HG03378 (cell line): Measurements from ENCODE around the gene ZNF878.
"Not testable (repeated sequence)": the region's sequence is repeated elsewhere in the genome, so short reads cannot be mapped to it uniquely, and the experiment has no call there.

Experiments
- ATAC-seq: cut with Tn5 transposase; IDR thresholded peaks from one replicate; pipeline ENCODE4 v1.9.1; 2021; ENCODE audit warnings: mild to moderate bottlenecking, moderate library complexity; ENCODE audit not compliant: unreplicated experiment

Gene ZNF878

GRCh38 chr19:12052497-12053169 is at the start of gene ZNF878:
TSS of gene ZNF878 (minus strand) at chr19:12052961. CDS start at chr19:12052801, 160 bp downstream.
- peak; percentile 50 for ATAC-seq

GRCh38 chr19:12098040-12098439 is 45.3 kb upstream of the ZNF878 start:
- ATAC-seq, result no peak

GRCh38 chr19:12095111-12095790 is 42.5 kb upstream of the ZNF878 start:
- ATAC-seq, result no peak

- no peak for ATAC-seq
Measured at GRCh38 chr19:12093777-12094176, 41.0 kb upstream of the ZNF878 start.

GRCh38 chr19:12092956-12093355 is 40.2 kb upstream of the ZNF878 start:
- no peak for ATAC-seq

GRCh38 chr19:12092065-12092867 is 39.5 kb upstream of the ZNF878 start:
- no peak for ATAC-seq

- no peak for ATAC-seq
Measured at GRCh38 chr19:12090807-12091206, 38.0 kb upstream of the ZNF878 start.

GRCh38 chr19:12085074-12085818 is 32.5 kb upstream of the ZNF878 start:
- no peak for ATAC-seq

GRCh38 chr19:12083336-12083735 is 30.6 kb upstream of the ZNF878 start:
- not testable (repeated sequence) for ATAC-seq

- no peak for ATAC-seq
Measured at GRCh38 chr19:12077375-12077774, 24.6 kb upstream of the ZNF878 start.

- ATAC-seq, result not testable (repeated sequence)
Measured at GRCh38 chr19:12076331-12076730, 23.6 kb upstream of the ZNF878 start.

- no peak for ATAC-seq
Measured at GRCh38 chr19:12075538-12076139, 22.9 kb upstream of the ZNF878 start.

- peak; percentile 76 for ATAC-seq
Measured at GRCh38 chr19:12064590-12065538, 12.1 kb upstream of the ZNF878 start, which contains the start of gene ZNF844. TSS of gene ZNF844 (plus strand) at chr19:12064731. CDS start at chr19:12064874, 143 bp downstream.

GRCh38 chr19:12055784-12056183 is 3.0 kb upstream of the ZNF878 start:
- no peak for ATAC-seq

- ATAC-seq, result no peak
Measured at GRCh38 chr19:12052091-12052496, 667 bp downstream of the ZNF878 start.

- ATAC-seq, result no peak
Measured at GRCh38 chr19:12047868-12048267, 4.9 kb downstream of the ZNF878 start.

- ATAC-seq, result no peak
Measured at GRCh38 chr19:12043752-12044422, 8.9 kb downstream of the ZNF878 start.

- ATAC-seq, result no peak
Measured at GRCh38 chr19:12042893-12043292, 9.9 kb downstream of the ZNF878 start.
